ENCODE data around the gene SSMEM1.

Gene SSMEM1

DNA sequence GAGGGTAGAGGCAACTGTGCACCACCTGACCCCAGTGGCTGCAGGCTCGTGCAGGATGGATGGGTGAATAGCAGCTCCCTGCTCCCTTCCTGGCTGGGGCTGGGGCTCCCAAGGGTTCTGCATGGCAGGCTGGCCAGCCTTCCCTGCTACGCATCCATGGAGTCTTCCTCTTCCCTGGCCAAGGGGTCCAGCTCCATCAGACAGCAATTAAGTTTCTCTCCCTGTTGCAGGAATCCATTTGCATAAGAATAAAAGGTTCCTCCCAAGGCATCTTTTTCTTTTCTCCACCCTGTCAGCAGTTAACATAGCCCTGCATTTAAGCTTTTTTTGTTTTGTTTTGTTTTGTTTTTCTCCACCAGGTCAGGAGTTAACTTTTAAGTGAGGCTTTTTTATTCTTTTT is 49.0 kb downstream of the SSMEM1 start:
- DNase-seq = no peak

DNA sequence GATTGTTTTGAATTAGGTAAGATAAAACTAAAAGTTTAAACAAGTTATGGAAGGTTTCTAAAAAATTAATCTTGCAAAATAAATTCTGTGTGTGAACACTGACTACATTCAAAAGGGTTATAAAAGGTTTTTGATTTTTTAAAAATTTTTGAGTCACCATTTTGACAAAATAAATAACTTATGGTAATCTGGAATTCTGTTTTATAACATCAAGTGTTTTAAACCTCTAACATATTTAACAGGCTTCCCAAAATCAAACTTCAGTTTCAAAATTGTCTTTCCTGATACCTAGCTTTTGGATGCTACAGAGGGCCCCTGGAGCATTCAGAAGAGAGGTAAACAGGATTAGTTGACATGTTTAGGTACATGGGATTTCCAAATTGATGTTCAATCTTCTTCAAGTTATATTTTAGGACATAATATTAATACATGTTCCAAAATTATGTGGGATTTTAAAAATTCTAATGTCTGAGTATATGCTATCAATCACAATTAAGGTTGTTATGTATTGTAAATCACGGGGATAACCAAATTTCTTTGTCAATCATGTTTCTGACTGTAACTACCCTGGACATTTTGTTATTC is 50.9 kb downstream of the SSMEM1 start:
- no peak for DNase-seq

DNA sequence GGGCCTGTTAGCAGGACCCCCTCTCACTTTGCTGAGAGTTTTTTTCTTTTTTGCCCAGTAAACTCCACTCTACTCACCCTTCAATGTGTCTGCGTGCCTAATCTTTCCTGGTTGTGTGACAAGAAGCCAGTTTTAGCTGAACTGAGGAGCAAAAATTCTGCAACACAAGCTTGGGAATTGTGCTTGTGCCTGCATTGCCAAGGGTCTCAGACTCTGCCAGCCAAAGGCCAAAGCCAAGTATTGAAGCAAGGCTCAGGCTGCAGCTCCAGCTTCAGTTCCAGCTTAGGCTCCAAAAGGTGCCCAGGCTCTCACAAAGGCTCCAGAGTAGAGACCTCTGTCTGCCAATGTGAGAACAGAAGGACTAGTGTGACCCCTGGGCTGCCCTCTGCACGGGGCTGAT is 54.8 kb downstream of the SSMEM1 start:
- DNase-seq = no peak

DNA sequence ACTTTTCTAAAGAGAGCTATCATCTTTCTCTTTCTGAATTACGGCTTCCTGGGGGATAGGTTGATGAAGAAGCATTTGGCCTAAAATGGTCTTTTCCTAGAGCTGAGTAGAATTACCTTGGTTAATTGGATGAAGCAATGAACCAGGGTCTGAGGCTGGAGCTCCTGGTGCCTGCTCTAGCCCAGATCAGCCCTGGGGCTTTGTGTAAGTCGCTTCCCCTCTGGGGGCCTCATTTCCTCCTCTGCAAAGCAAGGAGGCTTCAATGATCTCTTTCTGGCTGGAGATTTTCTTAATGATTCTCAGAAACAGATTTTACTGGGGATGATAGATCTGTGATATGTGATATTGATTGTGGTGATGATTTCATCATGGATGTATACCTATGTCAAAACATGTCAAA is 55.5 kb downstream of the SSMEM1 start:
- no peak for DNase-seq
